ENCODE results near the gene CTSW.

- TF ChIP-seq CTCF (IDR thresholded peaks at IDR 0.05 in 8 of 11, conservative IDR thresholded peaks at IDR 0.05 in 3 of 11) (no peak), POLR2AphosphoS5 (IDR thresholded peaks at IDR 0.05) (peak; percentile 8 to 76 (median 54))
Measured at GRCh38 chr11:65851811-65852507, 27.7 kb upstream of the CTSW start.

Measured in spleen (tissue), 7 donors.